A673 (cell line): Measurements from ENCODE around the gene MDK.

ENCODE experiments used
- EZH2 ChIP-seq: fragments of 200-600 bp; sonication (generic); IDR thresholded peaks from 2 replicates; pipeline ENCODE4 v1.6.1; 2017; ENCODE audit warnings: borderline replicate concordance, low read depth, mild to moderate bottlenecking, mixed read lengths, antibody characterized with exemption, low read length; ENCODE audit not compliant: poor library complexity, severe bottlenecking
- TF ChIP-seq, protein P1 (sequence below): fragments of 300-800, 200-600 bp; sonication (generic); conservative IDR thresholded peaks from 2 replicates; pipeline ENCODE4 v1.5.1; 2017; ENCODE audit warnings: low read depth, mild to moderate bottlenecking, antibody characterized with exemption, low read length, moderate library complexity, mixed read lengths

DNA sequence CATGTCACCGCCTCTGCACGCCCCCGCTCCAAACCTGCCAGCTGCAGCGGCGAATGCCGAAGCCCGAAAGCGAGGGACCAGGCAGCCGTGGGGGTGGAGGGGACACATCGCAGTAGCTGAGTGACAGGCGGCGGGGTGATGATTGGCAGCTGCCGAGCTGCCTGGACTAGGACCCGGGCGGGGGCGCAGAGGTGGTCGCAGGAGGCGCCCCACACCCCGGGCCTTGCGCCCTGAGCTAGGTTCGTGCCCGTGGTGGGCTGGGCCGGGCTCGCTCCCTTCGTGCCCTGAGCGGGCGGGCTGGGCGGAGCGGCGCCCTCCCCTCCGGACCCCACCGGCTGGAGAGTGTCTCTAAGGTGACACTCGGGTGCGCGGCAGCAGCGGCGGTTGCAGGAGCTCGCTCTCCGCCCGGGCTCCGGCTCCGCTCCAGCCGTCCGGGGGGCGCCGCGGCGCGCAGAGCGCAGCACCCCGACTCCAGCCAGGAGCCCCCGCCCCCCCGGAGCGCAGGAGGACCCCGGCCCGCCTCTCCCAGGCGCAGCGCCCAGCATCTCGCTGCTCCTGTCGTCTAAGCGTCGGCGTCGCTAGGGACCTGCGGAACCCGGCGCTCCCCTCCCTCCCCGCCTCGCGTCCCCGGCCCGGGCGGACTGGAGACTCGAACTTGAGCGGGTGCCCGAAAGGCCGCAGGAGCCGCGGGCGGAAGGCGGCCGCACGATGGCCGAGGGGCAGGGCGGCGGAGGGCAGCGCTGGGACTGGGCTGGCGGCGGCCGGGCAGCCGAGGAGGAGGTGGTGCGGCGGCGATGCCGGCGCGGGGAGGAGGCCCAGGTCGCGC is 48.7 kb upstream of the MDK start:
- TF ChIP-seq, protein P1, sequence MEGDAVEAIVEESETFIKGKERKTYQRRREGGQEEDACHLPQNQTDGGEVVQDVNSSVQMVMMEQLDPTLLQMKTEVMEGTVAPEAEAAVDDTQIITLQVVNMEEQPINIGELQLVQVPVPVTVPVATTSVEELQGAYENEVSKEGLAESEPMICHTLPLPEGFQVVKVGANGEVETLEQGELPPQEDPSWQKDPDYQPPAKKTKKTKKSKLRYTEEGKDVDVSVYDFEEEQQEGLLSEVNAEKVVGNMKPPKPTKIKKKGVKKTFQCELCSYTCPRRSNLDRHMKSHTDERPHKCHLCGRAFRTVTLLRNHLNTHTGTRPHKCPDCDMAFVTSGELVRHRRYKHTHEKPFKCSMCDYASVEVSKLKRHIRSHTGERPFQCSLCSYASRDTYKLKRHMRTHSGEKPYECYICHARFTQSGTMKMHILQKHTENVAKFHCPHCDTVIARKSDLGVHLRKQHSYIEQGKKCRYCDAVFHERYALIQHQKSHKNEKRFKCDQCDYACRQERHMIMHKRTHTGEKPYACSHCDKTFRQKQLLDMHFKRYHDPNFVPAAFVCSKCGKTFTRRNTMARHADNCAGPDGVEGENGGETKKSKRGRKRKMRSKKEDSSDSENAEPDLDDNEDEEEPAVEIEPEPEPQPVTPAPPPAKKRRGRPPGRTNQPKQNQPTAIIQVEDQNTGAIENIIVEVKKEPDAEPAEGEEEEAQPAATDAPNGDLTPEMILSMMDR, result no peak
- peak; percentile 68 for TF ChIP-seq EZH2
